Stomach (tissue), 19 donors: Measurements from ENCODE around the gene KIAA1217. TPM values are rescaled to one million over a fixed set of nuclear protein-coding genes. Genes with fewer than 3 reads are reported as not detected.

Source experiments
- DNase-seq, 2 donors: peaks; one replicate each; pipeline versions ENCODE4 v3.0.0 to v3.0.0-alpha.2; 2013 to 2019
- H3K27ac ChIP-seq, 5 donors: fragments of 200-600 bp in 4 of 5; sonication (generic) in 4 of 5; one replicate each; pipeline ENCODE4 v1.5.1; 2013 to 2019; ENCODE audit warnings: mild to moderate bottlenecking in 1 of 5, moderate library complexity in 1 of 5
- H3K27me3 ChIP-seq, 3 donors: fragments of 200-600 bp; sonication (generic); one replicate each; pipeline ENCODE4 v1.5.1; 2017 to 2019; ENCODE audit warnings: mixed run types in 1 of 3
- H3K36me3 ChIP-seq, 4 donors: fragments of 200-600 bp; sonication (generic); 1 replicate in 3 of 4; 2 replicates in 1 of 4; pipeline ENCODE4 v1.5.1; 2016 to 2019
- H3K4me1 ChIP-seq, 4 donors: fragments of 200-600 bp; sonication (generic); one replicate each; pipeline ENCODE4 v1.5.1; 2016 to 2019
- H3K4me3 ChIP-seq, 4 donors: fragments of 200-600 bp; sonication (generic) in 3 of 4; one replicate each; pipeline ENCODE4 v1.5.1; 2016 to 2019; ENCODE audit warnings: mild to moderate bottlenecking in 1 of 4
- H3K9me3 ChIP-seq, 4 donors: fragments of 200-600 bp; sonication (generic); one replicate each; pipeline ENCODE4 v1.5.1; 2016 to 2019
- CTCF ChIP-seq, 7 experiments: fragments of 450-650 bp in 4 of 7; fragments of 200-600 bp in 3 of 7; sonication (generic) in 3 of 7; IDR thresholded peaks; one replicate each; pipeline ENCODE4 v1.5.1; 2016 to 2019; ENCODE audit warnings: antibody characterized with exemption in 7 of 7, control low read depth in 2 of 7, mild to moderate bottlenecking in 1 of 7
- EP300 ChIP-seq: sonication (generic); formaldehyde crosslinking; IDR thresholded peaks from one replicate; pipeline ENCODE4 v1.6.1; 2017; ENCODE audit warnings: antibody characterized with exemption
- POLR2A ChIP-seq, 4 donors: fragments of 450-650 bp; IDR thresholded peaks; one replicate each; pipeline ENCODE4 v1.6.1; 2016; ENCODE audit warnings: antibody characterized with exemption in 4 of 4, control low read depth in 2 of 4, mild to moderate bottlenecking in 1 of 4, moderate library complexity in 1 of 4
- POLR2AphosphoS5 ChIP-seq, 3 donors: sonication (generic); formaldehyde crosslinking; IDR thresholded peaks; one replicate each; pipeline ENCODE4 v1.6.1; 2016; ENCODE audit warnings: antibody characterized with exemption in 3 of 3
- WGBS, 5 donors: extraction: QIAGEN DNeasy Blood & Tissue Kit in 3 of 5; methylation state at CpG; one replicate each; pipeline versions ENCODE4 v1.1.5 to v1.1.7; 2013 to 2018; 5-methylcytosine and 5-hydroxymethylcytosine counted together
- intact Hi-C: fragments of 100-400 bp; cut with DNase I; formaldehyde crosslinking; loops from one replicate; pipeline ENCODE4 v1.15.1; 2023; ENCODE audit warnings: low total_unique reads
- long read RNA-seq, 10 donors: transcript quantifications; one replicate each; lab custom pipeline, GENCODE V29; 2026
- polyA plus RNA-seq, 3 donors: library from polyadenylated mRNA; stranded (reverse); fragments of 200-250 nt; gene quantifications; one replicate each; pipeline ENCODE4 v1.2.3, GENCODE V29; 2013
- total RNA-seq, 5 donors: library from RNA; depleted of rRNA; stranded (reverse); fragments of >200 nt; gene quantifications; one replicate each; pipeline versions ENCODE4 v1.1.0 to v1.2.3, GENCODE V29; 2014 to 2016
- donor health status: healthy with polysubstance abuse.
- donor health status: Bipolar disorder and iron deficiency.
- donor health status: healthy.

KIAA1217 gene
- total RNA-seq: 100 to 1,000 TPM in 1 of 5 donors, 10 to 100 TPM in 4; 17.7 to 112 (median 31.8) TPM
- 10 to 100 TPM in 1 of 3 donors, 1 to 10 TPM in 2; 6.2 to 13.4 (median 8.6) TPM for polyA plus RNA-seq
- long read RNA-seq, donor 1: 0 reads
- long read RNA-seq, donor 2, partial matches to known transcripts: 0 of 2 reads
- long read RNA-seq, donor 2, other reads (novel, unspliced or antisense): 0 of 2 reads
- long read RNA-seq, donor 3, partial matches to known transcripts: 15 of 15 reads
- long read RNA-seq, donor 3, other reads (novel, unspliced or antisense): 0 of 15 reads
- long read RNA-seq, donor 4: 0 reads
- long read RNA-seq, donor 5: 0 reads
- long read RNA-seq, donor 6, partial matches to known transcripts: 16 of 17 reads
- long read RNA-seq, donor 6, other reads (novel, unspliced or antisense): 0 of 17 reads
- long read RNA-seq, donor 7, full-length matches to known transcripts: 1 of 1 reads
- long read RNA-seq, donor 7, partial matches to known transcripts: 0 of 1 reads
- long read RNA-seq, donor 7, other reads (novel, unspliced or antisense): 0 of 1 reads
- long read RNA-seq, donor 8, partial matches to known transcripts: 5 of 5 reads
- long read RNA-seq, donor 8, other reads (novel, unspliced or antisense): 0 of 5 reads
- long read RNA-seq, donor 9: 0 reads
- long read RNA-seq, donor 10: 0 reads

- Histone ChIP-seq H3K4me3 (peak within 1 kb of the TSS; percentile 45 to 58 (median 52)), H3K36me3 (no peaks in the 10 kb centered on the region), H3K9me3 (no peaks in the 10 kb centered on the region), H3K4me1 (peaks cover 12 to 32% (median 30%) of the 10 kb centered on the region in 4 donors), H3K27me3 (no peaks in the 10 kb centered on the region), H3K27ac (peak within 1 kb of the TSS; percentile 62 to 91 (median 78))
- WGBS, 5 donors: 1 to 2% (median 1%) methylated on average over 22 to 34 of the region's 34 CpGs
- intact Hi-C loops: loop anchor here (10.0 kb wide), 1 partner anchor 146 kb away; no protein-coding TSS in a partner anchor
- no peak for TF ChIP-seq POLR2A (IDR thresholded peaks at IDR 0.05)
- no peak for TF ChIP-seq CTCF (IDR thresholded peaks at IDR 0.05)
- no peak for TF ChIP-seq EP300
- TF ChIP-seq POLR2AphosphoS5 (IDR thresholded peaks at IDR 0.05): no peak
- DNase-seq: peak; percentile 39 to 83
Observed at GRCh38 chr10:24208661-24209431, at the start of gene KIAA1217. TSS of gene KIAA1217 (plus strand) at chr10:24209138. CDS start at chr10:24209194, 56 bp downstream.

- Histone ChIP-seq H3K27me3 (no peaks in the 10 kb centered on the region), H3K36me3 (no peaks in the 10 kb centered on the region), H3K9me3 (peaks cover 0 to 10% (median 9%) of the 10 kb centered on the region in 4 donors), H3K4me3 (no peak overlapping the region), H3K27ac (no peak overlapping the region), H3K4me1 (no peaks in the 10 kb centered on the region)
- intact Hi-C loops: no loop called here
- 57 to 67% (median 64%) methylated on average over 4 of the region's 4 CpGs for WGBS, 5 donors
- no peak for DNase-seq
- TF ChIP-seq CTCF (IDR thresholded peaks at IDR 0.05) (no peak), POLR2A (IDR thresholded peaks at IDR 0.05) (no peak), POLR2AphosphoS5 (IDR thresholded peaks at IDR 0.05) (no peak), EP300 (no peak)
Observed at GRCh38 chr10:24162206-24162985, 46.5 kb upstream of the KIAA1217 start.

GRCh38 chr10:24163485-24163884 is 45.5 kb upstream of the KIAA1217 start:
- no peak for TF ChIP-seq CTCF (IDR thresholded peaks at IDR 0.05)
- TF ChIP-seq POLR2A (IDR thresholded peaks at IDR 0.05): no peak
- no peak for TF ChIP-seq EP300
- no peak for TF ChIP-seq POLR2AphosphoS5 (IDR thresholded peaks at IDR 0.05)
- Histone ChIP-seq H3K9me3 (peaks cover 0 to under 1% (median 0%) of the 10 kb centered on the region in 4 donors), H3K27ac (no peak overlapping the region), H3K4me1 (peaks cover 0 to 2% (median 0%) of the 10 kb centered on the region in 4 donors), H3K4me3 (no peak overlapping the region), H3K27me3 (no peaks in the 10 kb centered on the region), H3K36me3 (no peaks in the 10 kb centered on the region)
- no peak for DNase-seq
- WGBS, 5 donors: 94 to 99% (median 97%) methylated on average over 2 of the region's 2 CpGs
- intact Hi-C loops: no loop called here
